GM18498 (cell line): ENCODE results near the gene TP73.
"Not testable (repeated sequence)": the region's sequence is repeated elsewhere in the genome, so short reads cannot be mapped to it uniquely, and the experiment has no call there.

Source experiments
- ATAC-seq: cut with Tn5 transposase; IDR thresholded peaks from one replicate; pipeline ENCODE4 v1.9.1; 2021; ENCODE audit warnings: mild to moderate bottlenecking, moderate library complexity; ENCODE audit not compliant: unreplicated experiment

TP73 gene

DNA sequence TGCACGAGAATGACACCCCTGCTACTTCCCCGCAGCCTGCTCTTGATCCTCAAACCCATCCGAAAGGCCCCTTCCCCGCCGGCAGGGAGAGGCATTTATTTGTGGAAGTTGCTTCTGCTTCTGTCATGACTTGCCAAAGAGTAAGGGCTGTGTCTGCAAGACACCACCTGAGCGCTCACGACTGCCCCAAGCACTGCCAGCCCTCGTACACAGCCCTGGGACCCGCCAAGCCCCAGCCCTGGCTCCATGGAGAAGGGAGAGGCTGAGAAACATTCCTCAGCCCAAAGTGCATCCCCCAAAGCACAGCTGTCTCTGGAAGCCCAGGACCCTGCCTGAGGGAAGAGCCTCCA is 33.8 kb upstream of the TP73 start:
- ATAC-seq, result no peak

DNA sequence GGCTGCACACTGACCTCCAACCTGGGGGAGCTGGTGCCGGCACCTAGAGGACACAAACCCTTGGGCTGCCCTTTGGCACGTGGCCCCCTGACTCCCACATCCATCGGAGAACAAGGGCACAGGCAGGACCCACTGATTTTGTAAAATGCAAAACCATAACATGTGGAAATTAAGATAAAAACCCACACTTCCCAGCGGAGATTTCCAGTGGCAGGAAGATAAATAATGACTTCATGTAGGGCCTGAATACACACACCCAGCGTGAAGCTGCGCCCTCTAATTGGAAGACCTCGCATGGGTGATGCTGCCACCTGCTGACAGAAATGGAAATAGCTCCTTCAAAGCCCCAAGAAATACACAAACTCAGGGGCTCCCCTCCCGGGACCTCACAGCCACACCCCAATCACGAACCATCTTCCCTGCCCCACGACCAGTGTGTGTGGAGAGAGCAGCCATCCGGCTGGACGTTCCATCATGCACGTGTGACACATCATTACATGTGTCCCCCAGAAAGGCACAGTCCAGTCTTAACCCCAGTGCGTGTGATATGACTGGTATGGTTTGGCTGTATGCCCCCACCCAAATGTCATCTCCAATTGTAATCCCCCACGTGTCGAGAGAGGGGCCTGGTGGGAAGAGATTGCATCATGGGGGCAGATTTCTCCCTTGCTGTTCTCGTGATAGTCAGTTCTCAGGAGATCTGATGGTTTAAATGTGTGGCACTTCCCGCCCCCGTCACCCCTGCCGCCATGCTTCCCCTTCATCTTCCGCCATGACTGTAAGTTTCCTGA is 33.2 kb upstream of the TP73 start:
- peak; percentile 61 for ATAC-seq

DNA sequence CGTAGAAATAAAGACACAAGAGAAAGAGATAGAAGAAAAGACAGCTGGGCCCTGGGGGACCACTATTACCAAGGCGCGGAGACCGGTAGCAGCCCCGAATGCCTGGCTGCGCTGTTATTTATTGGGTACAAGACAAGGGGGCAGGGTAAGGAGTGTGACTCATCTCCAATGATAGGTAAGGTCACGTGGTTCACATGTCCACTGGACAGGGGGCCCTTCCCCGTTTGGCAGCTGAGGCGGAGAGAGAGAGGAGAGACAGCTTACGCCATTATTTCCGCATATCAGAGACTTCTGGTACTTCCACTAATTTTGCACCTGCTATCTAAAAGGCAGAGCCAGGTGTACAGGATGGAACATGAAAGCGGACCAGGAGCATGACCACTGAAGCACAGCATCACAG is 31.6 kb upstream of the TP73 start:
- ATAC-seq, result no peak

DNA sequence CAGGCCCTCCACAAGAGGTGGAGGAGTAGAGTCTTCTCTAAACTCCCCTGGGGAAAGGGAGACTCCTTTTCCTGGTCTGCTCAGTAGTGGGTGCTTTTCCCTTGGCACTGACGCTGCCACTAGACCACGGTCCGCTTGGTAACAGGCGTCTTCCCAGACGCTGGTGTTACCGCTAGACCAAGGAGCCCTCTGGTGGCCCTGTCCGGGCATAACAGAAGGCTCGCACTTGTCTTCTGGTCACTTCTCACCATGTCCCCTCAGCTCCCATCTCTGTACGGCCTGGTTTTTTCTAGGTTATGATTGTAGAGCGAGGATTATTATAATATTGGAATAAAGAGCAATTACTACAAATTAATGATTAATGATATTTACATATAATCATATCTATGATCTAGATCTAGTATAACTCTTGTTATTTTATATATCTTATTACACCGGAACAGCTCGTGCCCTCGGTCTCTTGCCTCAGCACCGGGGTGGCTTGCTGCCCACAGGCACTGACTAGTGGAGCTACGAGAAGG is 31.1 kb upstream of the TP73 start:
- ATAC-seq, result not testable (repeated sequence)

DNA sequence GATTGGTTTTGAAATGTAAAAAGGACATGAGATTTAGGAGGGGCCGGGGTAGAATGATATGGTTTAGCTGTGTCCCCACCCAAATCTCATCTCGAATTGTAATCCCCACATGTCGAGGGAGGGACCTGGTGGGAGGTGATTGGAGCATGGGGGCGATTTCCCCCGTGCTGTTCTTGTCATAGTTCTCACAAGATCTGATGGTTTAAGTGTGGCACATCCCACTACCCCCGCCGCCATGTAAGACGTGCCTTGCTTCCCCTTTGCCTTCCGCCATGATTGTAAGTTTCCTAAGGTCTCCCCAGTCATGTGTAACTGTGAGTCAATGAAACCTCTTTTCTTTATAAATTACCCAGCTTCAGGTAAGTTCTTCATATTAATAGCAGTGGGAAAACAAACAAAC is 30.2 kb upstream of the TP73 start:
- not testable (repeated sequence) for ATAC-seq

DNA sequence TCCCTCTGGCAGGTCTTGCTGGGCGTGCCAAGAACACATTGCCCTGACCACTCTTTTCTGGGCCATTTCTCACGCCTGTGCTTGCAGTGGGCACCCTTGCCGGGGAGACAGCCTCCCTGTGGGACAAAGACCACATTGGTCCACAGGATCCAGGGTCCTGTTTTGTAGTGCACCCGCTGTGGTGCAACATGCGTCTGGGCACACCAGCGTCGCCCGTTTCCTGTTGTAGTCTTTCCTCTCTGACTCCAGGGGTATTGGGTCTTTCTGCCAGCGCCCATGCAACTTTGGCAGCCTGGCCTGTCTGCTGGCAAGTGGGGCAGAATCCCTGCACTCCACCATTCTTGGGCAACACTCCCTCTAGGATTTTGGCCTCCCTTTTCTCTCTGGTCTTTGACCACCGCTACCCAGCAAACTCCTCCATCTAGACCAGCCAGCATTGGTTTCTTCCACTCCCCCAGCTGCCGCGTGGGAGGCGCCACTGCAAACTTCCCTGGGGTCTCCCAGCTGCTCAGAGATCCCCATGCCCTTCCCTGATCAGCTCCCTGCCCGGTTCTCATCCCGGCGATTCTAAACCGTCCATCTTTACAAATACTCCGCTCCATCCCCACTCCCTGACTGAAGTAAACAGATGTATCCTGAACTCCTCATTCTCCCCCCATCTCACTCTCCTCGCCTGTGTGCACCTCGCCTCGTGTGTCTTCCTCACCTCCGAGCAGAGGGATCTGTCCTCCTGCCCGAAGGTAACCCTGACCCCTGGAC is 28.7 kb upstream of the TP73 start:
- ATAC-seq, result no peak

DNA sequence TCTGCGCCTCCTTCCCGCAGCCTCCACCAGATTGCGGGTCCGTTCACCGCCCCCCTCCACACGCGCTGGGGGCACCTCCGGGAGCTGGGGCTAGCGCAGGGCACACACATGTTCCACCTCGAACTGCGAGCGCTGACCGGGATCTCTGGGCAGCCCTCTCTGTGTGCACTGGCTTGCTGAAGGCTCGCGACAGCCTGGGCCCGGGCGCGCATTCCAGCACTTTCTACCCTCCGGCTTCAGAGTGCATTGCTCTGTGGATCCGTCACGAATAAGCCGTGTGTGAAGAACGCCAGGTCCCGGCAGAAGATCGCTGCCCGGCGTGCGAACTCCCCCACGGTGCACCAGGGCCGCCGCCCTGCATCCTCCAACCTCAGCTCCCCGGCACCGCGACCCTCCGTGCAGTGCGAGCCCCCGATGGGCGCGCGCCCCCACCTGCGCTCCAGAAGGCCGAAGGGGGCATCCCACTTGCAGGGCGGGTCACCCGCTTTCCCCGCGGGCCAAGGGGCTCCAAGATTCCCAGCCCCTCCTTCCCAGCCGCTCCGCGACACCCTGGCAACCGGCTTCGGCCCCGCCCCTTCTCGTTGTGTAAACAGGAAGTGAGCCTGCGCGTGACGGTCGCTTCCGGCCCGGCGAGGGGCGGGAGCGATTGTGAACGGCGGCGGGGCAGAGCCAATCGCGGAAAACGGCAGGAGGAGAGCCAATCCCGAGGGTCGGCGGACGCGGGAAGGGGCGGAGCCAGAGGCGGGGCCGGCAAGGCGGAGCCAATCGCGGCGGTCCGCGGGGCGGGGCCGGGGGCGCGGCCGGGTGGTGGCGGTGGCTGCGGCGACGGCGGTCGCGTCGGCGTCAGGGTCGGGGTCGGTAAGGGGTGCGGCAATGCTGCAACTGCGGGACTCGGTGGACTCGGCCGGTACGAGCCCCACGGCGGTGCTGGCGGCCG is 27.8 kb upstream of the TP73 start, which contains the start of gene TPRG1L:
Gene TPRG1L (plus strand): TSS at position 816 of the 937 bp plus-strand sequence. CDS start 58 bp downstream, at position 874.
- peak; percentile 94 for ATAC-seq

DNA sequence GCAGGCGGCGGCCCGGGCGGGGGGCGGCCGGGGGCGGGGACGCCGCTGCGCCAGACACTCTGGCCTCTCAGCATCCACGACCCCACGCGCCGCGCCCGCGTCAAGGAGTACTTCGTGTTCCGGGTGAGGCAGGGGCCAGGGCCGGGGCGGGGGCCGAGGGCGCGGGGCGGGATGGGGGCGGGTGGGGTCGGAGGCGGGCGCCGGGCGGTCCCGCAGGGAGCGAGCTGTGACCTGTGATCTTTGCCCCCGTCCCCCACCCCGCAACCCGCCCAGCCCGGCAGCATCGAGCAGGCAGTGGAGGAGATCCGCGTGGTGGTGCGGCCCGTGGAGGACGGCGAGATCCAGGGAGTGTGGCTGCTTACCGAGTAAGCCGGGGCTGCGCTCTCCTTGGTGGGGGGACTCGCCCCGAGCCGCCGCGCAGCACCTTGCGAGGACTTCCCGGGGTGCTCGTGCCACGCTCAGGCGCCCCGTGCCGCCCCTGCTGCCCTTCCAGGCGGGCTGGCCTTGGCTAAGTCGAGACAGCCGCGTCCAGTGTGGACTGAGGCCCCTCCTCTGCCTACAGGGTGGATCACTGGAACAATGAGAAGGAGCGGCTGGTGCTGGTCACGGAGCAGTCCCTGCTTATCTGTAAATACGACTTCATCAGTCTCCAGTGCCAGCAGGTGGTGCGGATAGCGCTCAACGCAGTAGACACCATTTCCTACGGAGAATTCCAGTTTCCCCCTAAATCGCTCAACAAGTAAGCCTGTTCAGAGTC is 27.0 kb upstream of the TP73 start:
- no peak for ATAC-seq

DNA sequence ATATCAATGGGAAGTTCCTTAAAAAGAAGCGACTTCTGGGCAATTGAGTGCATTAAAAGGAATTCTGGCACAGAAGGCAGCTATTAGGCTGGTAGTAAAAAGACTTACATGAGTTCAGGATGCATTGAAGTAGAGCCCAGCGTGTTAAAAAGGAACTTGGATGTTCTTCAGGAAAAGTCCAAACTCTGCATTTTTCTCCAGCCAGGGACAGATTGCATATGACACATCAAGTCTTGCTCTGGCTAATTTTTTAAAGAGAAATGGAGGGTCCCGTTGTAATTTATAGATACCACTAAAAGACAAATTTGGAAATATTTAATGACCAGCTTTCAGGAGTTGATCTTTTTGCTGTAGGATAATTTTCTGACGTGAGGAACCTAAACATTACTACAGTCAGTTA is 26.3 kb upstream of the TP73 start:
- ATAC-seq, result no peak

DNA sequence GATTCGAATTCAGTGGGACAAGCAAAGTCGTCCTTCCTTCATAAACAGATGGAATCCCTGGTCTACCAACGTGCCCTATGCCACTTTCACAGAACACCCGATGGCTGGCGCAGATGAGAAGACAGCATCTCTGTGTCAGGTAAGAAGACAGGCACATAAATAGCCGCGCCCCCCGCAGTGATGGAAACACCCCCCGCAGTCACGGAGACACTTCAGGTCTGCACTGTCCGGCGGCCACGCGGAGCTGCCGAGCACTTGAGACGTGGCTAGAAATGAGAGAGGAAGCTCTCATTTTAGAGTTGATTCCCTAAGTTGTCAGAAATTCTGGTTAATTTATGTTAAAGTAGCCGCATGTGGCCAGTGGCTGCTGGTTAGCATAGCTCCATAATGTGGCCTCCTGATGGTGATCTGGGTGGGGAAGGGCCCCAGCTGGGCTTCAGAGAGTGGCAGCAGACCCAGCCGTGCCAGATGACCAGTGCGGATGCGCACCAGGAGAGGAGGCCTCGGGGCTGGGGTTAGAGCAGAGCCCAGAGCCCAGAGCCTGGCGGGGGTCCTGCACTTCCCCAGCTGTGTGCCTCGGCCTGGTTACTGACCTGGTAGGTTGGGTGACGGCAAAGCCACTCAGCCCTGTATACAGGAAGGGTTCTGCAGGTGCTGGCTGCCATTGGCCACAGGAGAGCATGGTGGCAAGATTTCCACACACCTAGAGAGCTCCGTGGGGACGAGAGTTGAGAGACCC is 24.6 kb upstream of the TP73 start:
- no peak for ATAC-seq

DNA sequence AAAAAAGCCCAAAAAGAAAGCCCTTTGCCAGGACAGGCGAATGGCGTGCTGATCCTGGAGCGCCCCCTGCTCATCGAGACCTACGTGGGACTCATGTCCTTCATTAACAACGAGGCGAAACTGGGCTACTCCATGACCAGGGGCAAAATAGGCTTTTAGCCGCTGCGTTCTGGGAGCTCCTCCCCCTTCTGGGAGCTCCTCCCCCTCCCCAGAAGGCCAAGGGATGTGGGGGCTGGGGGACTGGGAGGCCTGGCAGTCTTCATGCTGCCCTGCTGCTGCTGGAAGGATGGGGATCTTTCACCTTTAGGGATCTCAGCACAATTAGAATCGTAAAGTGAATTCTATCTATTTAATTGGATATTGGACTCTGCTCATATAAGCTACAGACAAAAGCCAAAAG is 23.9 kb upstream of the TP73 start:
- ATAC-seq, result no peak

DNA sequence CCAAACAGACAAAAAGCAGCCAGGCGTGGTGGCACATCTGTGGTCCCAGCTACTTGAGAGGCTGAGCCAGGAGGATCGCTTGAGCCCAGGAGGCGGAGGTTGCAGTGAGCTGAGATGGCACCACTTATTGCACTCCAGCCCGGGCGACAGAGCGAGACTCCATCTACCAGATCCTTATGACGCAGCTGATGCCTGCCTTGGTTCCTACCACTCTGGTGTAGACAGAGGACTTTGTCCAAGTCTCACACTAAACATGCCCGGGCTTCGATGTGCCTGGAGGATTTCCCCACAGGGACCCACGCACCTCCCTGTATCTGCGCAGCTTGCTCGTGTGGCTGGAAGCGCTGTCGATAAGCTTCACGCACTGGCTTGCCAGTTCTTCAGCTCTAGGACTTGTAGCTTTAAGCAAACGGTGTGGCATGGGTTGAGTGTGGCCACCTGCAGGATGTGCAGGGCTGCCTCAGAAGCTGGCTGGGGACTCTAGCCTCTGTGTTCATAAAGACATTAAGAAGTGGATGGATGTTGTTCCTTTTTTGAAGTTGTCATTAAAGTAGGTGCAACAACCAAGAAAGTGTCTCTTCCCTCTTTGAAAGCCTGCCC is 22.7 kb upstream of the TP73 start:
- ATAC-seq, result no peak

DNA sequence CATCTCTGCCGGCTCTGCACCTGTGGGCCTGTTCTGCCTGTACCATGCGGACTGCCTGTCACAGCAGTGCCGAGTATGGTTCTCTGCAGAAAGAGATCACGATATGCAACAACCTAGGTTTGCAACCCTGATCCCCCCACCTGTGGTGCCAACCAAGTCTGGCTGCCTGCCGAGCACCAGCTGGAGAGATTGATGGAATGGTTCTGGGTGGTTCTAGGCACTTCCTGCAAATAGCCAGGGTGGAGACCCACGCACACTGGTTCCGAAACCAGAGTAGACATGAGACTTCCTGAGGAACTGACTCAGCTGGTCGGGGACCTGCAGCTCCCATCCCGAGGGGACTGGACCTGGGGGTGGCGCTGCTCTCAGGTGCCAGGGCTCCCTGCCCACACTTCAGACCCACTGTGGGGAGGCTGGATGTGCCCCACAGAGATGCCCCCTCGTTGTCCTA is 22.1 kb upstream of the TP73 start:
- no peak for ATAC-seq

DNA sequence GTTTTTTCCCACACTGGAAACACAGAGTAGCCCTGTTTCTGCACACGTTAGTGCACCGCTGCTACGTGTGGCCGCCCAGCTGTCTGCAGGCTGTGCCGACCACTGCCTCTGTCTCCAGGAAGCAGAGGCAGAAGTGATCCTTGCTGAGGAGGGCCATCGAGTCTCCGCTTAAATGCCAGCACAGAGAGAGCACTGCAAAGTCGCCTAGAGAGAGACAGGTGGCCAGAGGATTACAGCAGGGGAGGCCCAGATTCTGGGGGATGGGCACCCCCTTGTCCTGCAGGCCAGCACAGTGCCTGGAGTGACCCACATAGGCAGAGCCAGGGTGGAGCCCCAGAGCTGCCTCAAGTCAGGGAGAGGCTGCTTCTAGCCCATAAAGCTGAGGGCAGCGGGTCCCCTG is 21.4 kb upstream of the TP73 start:
- ATAC-seq, result no peak

DNA sequence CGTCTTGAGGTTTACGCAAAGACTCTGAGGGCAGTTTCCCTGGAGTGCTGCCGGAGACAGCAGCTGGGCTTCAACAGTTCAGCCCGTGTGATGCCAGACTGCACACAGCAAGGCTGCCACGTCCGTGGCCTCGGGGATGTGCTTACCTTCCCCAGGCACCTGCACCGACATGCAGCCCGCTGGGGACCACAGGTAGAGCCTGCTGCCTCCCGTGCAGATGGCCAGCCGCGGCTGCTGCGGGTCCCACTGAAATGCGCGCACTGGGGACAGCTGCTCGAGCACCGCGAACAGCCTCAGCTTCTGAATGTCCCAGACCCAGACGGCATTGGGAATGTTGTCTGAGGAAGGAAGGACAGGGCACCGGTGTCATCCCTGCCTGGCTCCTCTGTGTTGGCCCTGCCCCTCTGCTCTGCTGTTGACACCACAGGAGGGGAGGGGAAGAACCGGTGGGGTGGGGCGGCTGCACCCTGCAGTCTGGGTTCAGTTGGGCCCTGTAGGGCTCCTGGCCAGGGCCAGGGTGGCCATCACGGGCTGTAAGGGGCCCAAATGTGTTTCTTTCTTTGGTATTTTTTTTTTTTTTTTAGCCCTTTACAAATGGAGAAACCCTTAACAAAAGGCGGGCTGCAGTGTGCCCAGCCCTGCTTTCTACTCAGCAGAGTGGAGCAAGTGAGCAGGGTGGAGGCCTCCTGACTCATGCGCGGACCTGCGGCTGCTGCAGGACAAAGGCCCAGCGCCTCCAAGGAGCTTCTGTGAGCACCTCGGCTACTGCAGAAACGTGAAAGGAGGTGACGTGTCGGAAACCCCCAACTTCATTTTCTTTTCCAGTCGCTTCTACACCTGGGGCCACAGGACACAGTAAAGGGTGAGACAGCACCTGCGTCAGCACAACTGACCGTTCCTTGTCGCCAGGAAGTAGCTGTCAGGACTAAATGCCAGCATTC is 20.7 kb upstream of the TP73 start:
- ATAC-seq, result no peak

DNA sequence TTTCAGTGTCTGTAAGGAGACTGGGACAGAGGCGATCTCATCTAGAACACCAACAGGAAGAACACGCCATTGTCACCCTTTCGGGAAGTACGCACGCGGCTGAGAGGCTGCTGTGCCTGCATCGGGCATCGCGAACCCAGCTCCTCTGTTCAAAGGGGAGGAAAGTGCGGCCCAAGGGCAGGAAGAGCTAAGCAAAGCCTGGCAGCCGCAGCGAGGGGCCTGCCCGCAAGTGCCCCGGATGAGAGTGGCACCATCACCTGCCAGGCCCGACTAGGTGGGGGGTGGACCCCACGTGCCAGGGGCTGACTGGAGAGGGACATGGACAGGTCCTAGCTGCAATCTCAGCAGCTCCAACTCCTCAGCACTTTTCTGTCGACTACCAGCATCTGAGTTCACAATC is 20.0 kb upstream of the TP73 start:
- no peak for ATAC-seq

DNA sequence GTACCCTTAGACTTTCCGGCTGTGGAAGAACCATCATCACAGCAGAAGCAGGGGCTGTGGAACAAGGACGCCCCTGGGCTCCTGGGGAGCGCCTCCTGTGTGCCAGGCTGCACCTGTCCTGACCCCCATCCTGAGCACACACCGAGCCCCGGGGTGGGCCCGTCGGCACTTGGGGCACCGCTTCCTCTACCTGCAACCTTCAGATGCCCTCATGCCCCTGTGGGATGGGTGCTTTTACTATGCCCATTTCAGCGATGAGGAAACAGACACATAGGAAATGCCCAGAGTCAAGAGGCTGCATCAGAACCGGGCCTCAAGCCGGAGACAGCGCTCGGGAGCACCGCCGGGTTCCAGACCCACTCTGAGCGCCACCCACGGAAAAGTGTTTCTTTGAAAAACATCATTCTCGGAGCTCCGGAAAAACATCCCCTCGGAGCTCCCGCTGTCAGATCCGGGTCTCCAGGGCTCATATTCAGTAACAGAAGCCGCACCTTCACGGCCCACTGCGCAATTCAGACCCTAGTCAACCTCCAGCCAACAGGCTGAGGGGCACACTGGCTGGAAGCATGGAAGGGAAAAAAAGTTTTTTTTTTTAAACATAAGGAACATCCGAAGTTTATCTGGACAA is 19.5 kb upstream of the TP73 start:
- no peak for ATAC-seq
